SK-N-SH (cell line): ENCODE measurements around the gene ZNF91.

Source experiments
- EP300 ChIP-seq, 2 experiments: IDR thresholded peaks; 2 replicates each; pipeline versions ENCODE4 v1.4.0 to v1.6.1; 2012; ENCODE audit warnings: borderline replicate concordance in 1 of 2, low read depth in 1 of 2, low read length in 1 of 2
- EZH2phosphoT487 ChIP-seq: fragments of 200-600 bp; sonication (generic); IDR thresholded peaks from 2 replicates; pipeline ENCODE4 v1.6.1; 2017; ENCODE audit warnings: low read depth, mixed run types, mild to moderate bottlenecking, antibody characterized with exemption, moderate library complexity, borderline replicate concordance
- GATA2 ChIP-seq: sonication (generic); formaldehyde crosslinking; IDR thresholded peaks from 2 replicates; pipeline ENCODE4 v1.5.0; 2020; ENCODE audit warnings: mild to moderate bottlenecking, missing genetic modification reagents
- REST ChIP-seq: IDR thresholded peaks from 2 replicates; pipeline ENCODE4 v1.6.1; 2012; ENCODE audit warnings: mild to moderate bottlenecking, low read depth, low read length, moderate library complexity
- SMC3 ChIP-seq: IDR thresholded peaks from 2 replicates; pipeline ENCODE4 v1.6.1; 2012; ENCODE audit warnings: low read depth, low read length, improper control_type of control experiment
- TAF1 ChIP-seq: IDR thresholded peaks from 2 replicates; pipeline ENCODE4 v1.6.1; 2012; ENCODE audit warnings: low read depth, mild to moderate bottlenecking, low read length, moderate library complexity, borderline replicate concordance
- TF ChIP-seq, protein P1 (sequence below): fragments of 200-600 bp; sonication (generic); IDR thresholded peaks from 2 replicates; pipeline ENCODE4 v1.6.1; 2017; ENCODE audit warnings: antibody characterized with exemption, mild to moderate bottlenecking, moderate library complexity

GRCh38 chr19:23313196-23313595, 82.1 kb downstream of the ZNF91 start:
- TF ChIP-seq, protein P1, sequence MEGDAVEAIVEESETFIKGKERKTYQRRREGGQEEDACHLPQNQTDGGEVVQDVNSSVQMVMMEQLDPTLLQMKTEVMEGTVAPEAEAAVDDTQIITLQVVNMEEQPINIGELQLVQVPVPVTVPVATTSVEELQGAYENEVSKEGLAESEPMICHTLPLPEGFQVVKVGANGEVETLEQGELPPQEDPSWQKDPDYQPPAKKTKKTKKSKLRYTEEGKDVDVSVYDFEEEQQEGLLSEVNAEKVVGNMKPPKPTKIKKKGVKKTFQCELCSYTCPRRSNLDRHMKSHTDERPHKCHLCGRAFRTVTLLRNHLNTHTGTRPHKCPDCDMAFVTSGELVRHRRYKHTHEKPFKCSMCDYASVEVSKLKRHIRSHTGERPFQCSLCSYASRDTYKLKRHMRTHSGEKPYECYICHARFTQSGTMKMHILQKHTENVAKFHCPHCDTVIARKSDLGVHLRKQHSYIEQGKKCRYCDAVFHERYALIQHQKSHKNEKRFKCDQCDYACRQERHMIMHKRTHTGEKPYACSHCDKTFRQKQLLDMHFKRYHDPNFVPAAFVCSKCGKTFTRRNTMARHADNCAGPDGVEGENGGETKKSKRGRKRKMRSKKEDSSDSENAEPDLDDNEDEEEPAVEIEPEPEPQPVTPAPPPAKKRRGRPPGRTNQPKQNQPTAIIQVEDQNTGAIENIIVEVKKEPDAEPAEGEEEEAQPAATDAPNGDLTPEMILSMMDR, result no peak
- TF ChIP-seq SMC3 (no peak), EP300 (IDR thresholded peaks at IDR 0.05; ENCODE audit: borderline replicate concordance in 1 of 2, low read depth in 1 of 2, low read length in 1 of 2) (no peak), TAF1 (no peak), EZH2phosphoT487 (no peak), GATA2 (CRISPR knock-in tag) (no peak), REST (no peak)
